Measurements from ENCODE around the gene MCFD2.

Gene MCFD2

GRCh38 chr2:46872902-46873603, 42.6 kb downstream of the MCFD2 start:
- peak; percentile 89 for DNase-seq (ENCODE audit: low read depth)
- H3K4me3 ChIP-seq (ENCODE audit: low read length): no peak overlapping the region
- TF ChIP-seq, protein P1, sequence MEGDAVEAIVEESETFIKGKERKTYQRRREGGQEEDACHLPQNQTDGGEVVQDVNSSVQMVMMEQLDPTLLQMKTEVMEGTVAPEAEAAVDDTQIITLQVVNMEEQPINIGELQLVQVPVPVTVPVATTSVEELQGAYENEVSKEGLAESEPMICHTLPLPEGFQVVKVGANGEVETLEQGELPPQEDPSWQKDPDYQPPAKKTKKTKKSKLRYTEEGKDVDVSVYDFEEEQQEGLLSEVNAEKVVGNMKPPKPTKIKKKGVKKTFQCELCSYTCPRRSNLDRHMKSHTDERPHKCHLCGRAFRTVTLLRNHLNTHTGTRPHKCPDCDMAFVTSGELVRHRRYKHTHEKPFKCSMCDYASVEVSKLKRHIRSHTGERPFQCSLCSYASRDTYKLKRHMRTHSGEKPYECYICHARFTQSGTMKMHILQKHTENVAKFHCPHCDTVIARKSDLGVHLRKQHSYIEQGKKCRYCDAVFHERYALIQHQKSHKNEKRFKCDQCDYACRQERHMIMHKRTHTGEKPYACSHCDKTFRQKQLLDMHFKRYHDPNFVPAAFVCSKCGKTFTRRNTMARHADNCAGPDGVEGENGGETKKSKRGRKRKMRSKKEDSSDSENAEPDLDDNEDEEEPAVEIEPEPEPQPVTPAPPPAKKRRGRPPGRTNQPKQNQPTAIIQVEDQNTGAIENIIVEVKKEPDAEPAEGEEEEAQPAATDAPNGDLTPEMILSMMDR (conservative IDR thresholded peaks at IDR 0.05; ENCODE audit: low read length): peak; percentile 7; the same call in 1 of the 2 replicates

DNA sequence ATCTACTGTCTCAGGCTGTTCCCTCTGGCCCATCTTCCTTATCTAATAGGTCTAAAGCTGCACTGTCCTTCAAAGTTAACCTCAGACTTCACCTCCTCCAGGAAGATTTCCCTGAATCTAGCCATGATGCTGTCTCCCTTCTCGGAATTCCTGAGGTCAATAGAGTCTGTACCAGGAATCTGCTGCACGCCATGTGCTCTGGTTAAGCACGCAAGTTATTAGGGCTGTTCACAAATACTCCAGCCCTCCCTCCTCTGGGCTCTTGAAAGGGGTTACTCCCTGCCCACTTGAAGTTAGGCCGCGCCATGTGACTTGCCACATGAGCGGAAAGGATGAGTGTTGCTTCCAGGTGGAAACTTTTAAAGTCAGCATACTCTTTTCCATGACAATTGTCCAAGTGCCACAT, 43.6 kb downstream of the MCFD2 start:
- no peak overlapping the region for H3K4me3 ChIP-seq (ENCODE audit: low read length)
- TF ChIP-seq, protein P1 (conservative IDR thresholded peaks at IDR 0.05; ENCODE audit: low read length): no peak
- peak; percentile 94 for DNase-seq (ENCODE audit: low read depth)

DNA sequence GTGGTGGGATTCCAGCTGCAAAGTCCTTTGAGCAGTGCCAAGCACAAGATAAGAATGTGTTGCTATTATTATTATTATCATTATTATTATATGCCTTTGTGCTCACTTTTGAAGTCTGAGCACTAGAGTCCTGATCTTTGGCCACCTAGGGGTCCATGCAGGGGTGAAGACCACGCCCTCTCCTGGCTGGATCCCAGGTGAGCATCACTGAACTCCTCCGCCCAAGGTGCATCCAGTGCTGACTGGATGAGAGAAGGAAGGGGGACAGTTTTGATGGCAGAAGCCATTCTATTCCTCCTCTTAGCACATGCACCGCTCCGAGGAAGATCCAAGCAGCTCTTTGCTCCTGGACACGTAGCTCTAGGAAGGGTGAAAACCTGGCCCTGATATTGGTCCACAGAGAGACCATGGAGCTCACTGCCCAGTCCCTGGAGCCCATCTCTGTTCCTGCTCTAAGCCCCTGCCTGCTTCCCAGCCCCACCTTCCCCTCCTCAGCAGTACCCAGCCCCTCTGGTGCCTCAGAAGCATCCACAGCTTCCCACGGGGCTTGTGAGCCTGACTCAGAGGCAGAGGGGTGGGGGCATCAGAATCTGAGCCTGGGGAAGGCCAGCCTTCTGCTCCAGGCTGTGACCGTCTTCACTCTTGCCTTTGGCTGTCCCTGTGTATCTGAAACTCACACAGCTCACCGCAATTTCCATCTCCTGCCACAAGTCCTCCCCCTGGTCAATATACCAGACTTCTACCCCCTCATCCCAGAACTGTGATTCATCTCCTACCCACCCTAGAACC, 45.4 kb downstream of the MCFD2 start:
- TF ChIP-seq, protein P1 (conservative IDR thresholded peaks at IDR 0.05; ENCODE audit: low read length): no peak
- H3K4me3 ChIP-seq (ENCODE audit: low read length): no peak overlapping the region
- no peak for DNase-seq (ENCODE audit: low read depth)

DNA sequence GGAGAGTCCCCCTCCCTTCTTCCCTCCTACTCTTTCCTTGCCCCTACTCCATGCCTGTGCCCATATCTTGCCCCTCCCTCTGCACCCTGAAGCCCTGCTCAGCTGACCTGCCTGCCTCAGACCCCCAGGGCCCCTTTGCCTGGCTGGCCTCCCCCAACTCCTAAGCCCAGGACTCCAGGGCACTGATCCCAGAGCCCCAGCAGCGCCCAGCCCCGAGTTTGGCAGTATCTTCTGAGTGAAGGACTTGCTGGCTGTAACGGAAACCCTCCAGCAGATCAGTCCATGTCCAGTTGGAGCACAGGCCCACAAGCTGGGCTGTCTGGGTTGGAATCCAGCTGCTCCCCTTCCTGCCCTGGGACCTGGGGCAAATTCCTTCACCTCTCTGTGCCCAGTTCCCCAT, 46.0 kb downstream of the MCFD2 start:
- TF ChIP-seq, protein P1 (conservative IDR thresholded peaks at IDR 0.05; ENCODE audit: low read length): no peak
- no peak for DNase-seq (ENCODE audit: low read depth)
- H3K4me3 ChIP-seq (ENCODE audit: low read length): no peak overlapping the region

- TF ChIP-seq, protein P1 (conservative IDR thresholded peaks at IDR 0.05; ENCODE audit: low read length): no peak
- no peak for DNase-seq (ENCODE audit: low read depth)
- H3K4me3 ChIP-seq (ENCODE audit: low read length): no peak overlapping the region
These were observed 48.8 kb downstream of the MCFD2 start for GRCh38 chr2:46866770-46867246.

DNA sequence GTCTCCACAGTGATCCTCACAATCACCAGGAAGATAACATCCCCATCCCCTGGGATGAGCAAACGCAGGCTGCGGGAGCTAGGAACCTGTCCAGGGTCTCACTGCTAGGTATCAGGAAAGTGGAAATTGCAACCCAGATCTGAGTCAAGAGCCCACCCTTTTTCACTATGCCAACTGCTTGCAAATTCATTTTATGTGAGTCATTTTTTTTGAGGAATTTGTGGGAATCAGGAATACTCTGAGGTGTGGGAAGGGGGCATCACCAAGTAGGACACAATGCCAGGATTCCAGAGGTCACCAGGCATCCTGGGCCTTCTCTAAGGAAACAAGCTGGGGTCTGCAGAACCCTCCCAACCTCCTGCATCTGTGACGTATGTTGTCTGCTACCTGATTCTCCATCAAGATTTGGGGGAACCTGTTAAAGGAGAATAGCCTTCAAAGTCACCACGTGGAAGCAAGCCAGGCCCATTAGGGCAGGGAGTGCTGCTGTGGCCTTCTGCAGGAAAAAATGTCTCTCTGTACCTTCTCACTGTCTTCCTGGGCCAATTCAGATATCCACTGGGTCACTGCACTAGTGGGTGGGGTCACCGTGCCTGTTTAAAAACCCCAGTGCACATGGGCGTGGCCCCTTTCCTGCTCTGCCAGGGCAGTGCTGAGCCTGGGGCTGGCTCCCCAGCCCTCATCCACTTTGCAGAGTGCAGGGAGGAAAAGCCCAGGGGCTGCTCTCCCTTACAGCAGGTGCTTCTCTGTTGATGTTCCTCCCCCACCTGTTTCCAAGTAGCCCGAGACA, 50.2 kb downstream of the MCFD2 start:
- TF ChIP-seq, protein P1 (conservative IDR thresholded peaks at IDR 0.05; ENCODE audit: low read length): no peak
- H3K4me3 ChIP-seq (ENCODE audit: low read length): no peak overlapping the region
- no peak for DNase-seq (ENCODE audit: low read depth)
